ENCODE results near the gene SLC25A43. TPM values are rescaled to one million over a fixed set of nuclear protein-coding genes. Genes with fewer than 3 reads are reported as not detected.

Gene SLC25A43
- total and polyA plus RNA-seq, 2 of the 4 experiments (the other 2 are of a cell fraction) = 12.3 to 12.5 TPM

DNA sequence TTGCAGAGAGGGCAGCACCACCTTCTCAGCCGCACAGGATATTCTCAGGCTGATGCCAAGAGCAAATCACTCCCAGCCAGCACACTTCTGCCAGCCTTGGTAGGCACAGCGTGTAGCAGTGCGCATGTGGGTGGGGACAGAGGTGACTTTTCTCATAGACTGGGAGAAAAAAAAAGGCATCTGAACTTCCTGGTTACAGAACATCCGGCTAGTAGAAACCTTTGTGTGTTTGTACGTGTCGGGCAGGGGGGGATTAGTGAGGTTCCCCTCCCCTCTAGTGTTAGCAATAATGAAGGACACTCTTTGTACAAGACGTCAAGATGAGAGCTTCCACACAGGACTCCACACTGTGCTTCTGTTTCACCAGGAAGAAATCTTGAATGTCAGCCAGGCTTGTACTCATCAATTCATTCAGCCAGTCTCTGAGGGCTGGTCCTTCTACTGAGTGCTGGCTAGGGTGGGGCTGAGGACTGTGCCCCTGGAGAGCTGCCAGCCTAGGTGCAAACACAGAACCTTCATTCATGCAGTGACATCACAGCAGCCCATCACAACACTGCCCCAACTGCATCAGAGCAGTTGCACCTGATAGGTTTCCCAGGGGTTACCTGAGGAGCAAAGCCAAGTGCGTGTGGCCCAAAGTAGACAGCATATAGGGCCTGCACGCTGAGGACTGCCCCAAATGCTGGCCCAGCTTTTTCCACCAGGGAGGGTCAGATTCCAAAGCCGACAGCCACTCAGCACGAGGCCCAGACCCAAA lies 103.8 kb downstream of the SLC25A43 start (continued):
- TF ChIP-seq CHD1 (IDR thresholded peaks at IDR 0.05; ENCODE audit: low read depth, low read length) = no peak

DNA sequence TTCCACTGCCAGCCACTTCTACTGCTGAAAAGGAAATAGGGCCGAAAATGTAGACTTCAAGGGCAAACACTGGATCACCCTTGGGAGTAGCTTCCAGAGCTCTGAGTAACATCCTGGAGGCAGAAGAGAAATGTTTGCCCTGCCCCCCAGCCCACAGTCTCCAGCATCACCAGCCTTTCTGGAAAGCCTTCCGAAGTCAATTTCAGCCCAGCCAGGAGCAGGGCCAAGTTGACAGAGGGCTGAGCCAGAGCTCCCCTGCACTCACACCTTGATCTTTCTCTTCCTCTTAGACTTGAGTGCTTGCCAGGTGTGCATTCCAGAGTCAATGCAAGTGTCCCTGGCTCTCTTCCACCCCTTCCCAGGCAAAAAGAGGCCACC lies 104.3 kb downstream of the SLC25A43 start:
- Histone ChIP-seq H4K5ac (ENCODE audit: low read depth, low read length) (no peak overlapping the region), H2BK20ac (ENCODE audit: low read depth, low read length) (peak overlapping the region; percentile 91), H4K20me1 (ENCODE audit: insufficient read depth, low read length) (no peaks in the 10 kb centered on the region; the same call in 1 of the 2 replicates), H3K14ac (replicated peaks; ENCODE audit: low read depth, low read length) (peak overlapping the region; percentile 71), H3K4ac (ENCODE audit: low read depth, low read length) (peak overlapping the region; percentile 92), H3K36me3 (ENCODE audit: control insufficient read depth, insufficient read depth, low read length) (no peaks in the 10 kb centered on the region), H3K56ac (ENCODE audit: extremely low read depth, insufficient read depth, low read length) (peak overlapping the region; percentile 53; the same call in 1 of the 2 replicates), H4K91ac (ENCODE audit: insufficient read depth, low read depth, low read length) (peak overlapping the region; percentile 90), H3K27ac (ENCODE audit: insufficient read depth, low read length) (peak overlapping the region; percentile 84), H3K4me1 (ENCODE audit: control insufficient read depth, insufficient read depth, low read length) (peaks cover 7% of the 10 kb centered on the region), H3K27me3 (ENCODE audit: control insufficient read depth, insufficient read depth, low read length) (no peaks in the 10 kb centered on the region), H2BK15ac (ENCODE audit: low read depth, low read length) (peak overlapping the region; percentile 83; the same call in 1 of the 3 replicates), H3K18ac (ENCODE audit: low read depth, low read length) (peak overlapping the region; percentile 4; the same call in 1 of the 2 replicates), H2BK5ac (ENCODE audit: low read depth, low read length, poor library complexity, severe bottlenecking) (peak overlapping the region; percentile 63), H2AFZ (replicated peaks; ENCODE audit: low read length, poor library complexity) (peak overlapping the region; percentile 89), H2AK5ac (ENCODE audit: low read depth, low read length) (peak overlapping the region; percentile 91; the same call in 1 of the 2 replicates), H3K9ac (ENCODE audit: low read depth, low read length) (no peak overlapping the region), H3K4me2 (ENCODE audit: low read depth, low read length) (no peak overlapping the region), H2AK9ac (replicated peaks; ENCODE audit: low read depth, low read length, poor library complexity) (peak overlapping the region; percentile 93), H4K8ac (ENCODE audit: low read depth in 2 of 2, low read length in 2 of 2) (peak overlapping the region; percentile 53 to 79), H3K23ac (ENCODE audit: low read depth, low read length) (peak overlapping the region; percentile 59; the same call in 1 of the 2 replicates), H3K9me1 (ENCODE audit: insufficient read depth, low read length) (peaks cover 11% of the 10 kb centered on the region), H3K9me3 (ENCODE audit: control insufficient read depth, insufficient read depth, low read length) (no peaks in the 10 kb centered on the region), H2BK120ac (ENCODE audit: low read depth, low read length) (peak overlapping the region; percentile 96), H3K79me1 (ENCODE audit: low read depth in 1 of 2, low read length in 2 of 2) (no peaks in the 10 kb centered on the region), H3K4me3 (ENCODE audit: insufficient read depth, low read depth, low read length) (no peak overlapping the region)
- intact Hi-C loops (cut with micrococcal nuclease) = no loop called here
- in situ Hi-C loops (cut with MboI; ENCODE audit: low sequenced_read_pairs) = loop anchor here (25.0 kb wide), 1 partner anchor 234 kb away; no protein-coding TSS in a partner anchor
- DNase-seq (peak; percentile 81), ATAC-seq (ENCODE audit: low read depth) (peak; percentile 97)
- TF ChIP-seq MAZ (IDR thresholded peaks at IDR 0.05; ENCODE audit: borderline replicate concordance, low read depth, low read length) = no peak
- TF ChIP-seq CEBPB (IDR thresholded peaks at IDR 0.05; ENCODE audit: low read depth, low read length) = no peak
- TF ChIP-seq POLR2A (IDR thresholded peaks at IDR 0.05; ENCODE audit: low read depth, low read length) = no peak
- TF ChIP-seq ELK1 (IDR thresholded peaks at IDR 0.05; ENCODE audit: borderline replicate concordance, low read depth, low read length) = no peak
- TF ChIP-seq, protein P1, sequence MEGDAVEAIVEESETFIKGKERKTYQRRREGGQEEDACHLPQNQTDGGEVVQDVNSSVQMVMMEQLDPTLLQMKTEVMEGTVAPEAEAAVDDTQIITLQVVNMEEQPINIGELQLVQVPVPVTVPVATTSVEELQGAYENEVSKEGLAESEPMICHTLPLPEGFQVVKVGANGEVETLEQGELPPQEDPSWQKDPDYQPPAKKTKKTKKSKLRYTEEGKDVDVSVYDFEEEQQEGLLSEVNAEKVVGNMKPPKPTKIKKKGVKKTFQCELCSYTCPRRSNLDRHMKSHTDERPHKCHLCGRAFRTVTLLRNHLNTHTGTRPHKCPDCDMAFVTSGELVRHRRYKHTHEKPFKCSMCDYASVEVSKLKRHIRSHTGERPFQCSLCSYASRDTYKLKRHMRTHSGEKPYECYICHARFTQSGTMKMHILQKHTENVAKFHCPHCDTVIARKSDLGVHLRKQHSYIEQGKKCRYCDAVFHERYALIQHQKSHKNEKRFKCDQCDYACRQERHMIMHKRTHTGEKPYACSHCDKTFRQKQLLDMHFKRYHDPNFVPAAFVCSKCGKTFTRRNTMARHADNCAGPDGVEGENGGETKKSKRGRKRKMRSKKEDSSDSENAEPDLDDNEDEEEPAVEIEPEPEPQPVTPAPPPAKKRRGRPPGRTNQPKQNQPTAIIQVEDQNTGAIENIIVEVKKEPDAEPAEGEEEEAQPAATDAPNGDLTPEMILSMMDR (conservative IDR thresholded peaks at IDR 0.05; ENCODE audit: low read depth, low read length) = no peak
- peak; percentile 21; the same call in 1 of the 2 replicates for TF ChIP-seq FOS (IDR thresholded peaks at IDR 0.05; ENCODE audit: low read depth, low read length)
- TF ChIP-seq CHD1 (IDR thresholded peaks at IDR 0.05; ENCODE audit: low read depth, low read length) = no peak
- dilution Hi-C loops (cut with HindIII; ENCODE audit: low sequenced_read_pairs, unreplicated experiment) = no loop called here
- CTCF ChIA-PET = interaction anchor here (0.8 to 1.4 kb wide), 2 partner anchors 9 to 20 kb away, joined by 4 to 7 read pairs; no protein-coding TSS in a partner anchor
- POLR2A ChIA-PET (ENCODE audit: unreplicated experiment) = no interaction called here
- BruUV-seq (replicated peaks) = no TSS peak
- 0% methylated on average over 1 of the region's 2 CpGs; no CpG with 5 or more reads in 1 of the 2 experiments for WGBS, 2 experiments (ENCODE audit: extremely low coverage in 2 of 2, insufficient read length in 1 of 2)
